Body of pancreas (tissue), 4 donors: ENCODE data around the gene SAMHD1.

ENCODE experiments used
- POLR2A ChIP-seq, 3 donors: fragments of 450-650 bp; IDR thresholded peaks; one replicate each; pipeline ENCODE4 v1.6.1; 2016; ENCODE audit warnings: antibody characterized with exemption in 3 of 3, mild to moderate bottlenecking in 2 of 3
- TF ChIP-seq, protein P1 (sequence below), 7 experiments: fragments of 450-650 bp in 4 of 7; fragments of 200-600 bp in 3 of 7; sonication (generic) in 3 of 7; IDR thresholded peaks; one replicate each; pipeline ENCODE4 v1.5.1; 2016 to 2019; ENCODE audit warnings: antibody characterized with exemption in 7 of 7

GRCh38 chr20:36957875-36958667 is 6.6 kb upstream of the SAMHD1 start:
- TF ChIP-seq, protein P1, sequence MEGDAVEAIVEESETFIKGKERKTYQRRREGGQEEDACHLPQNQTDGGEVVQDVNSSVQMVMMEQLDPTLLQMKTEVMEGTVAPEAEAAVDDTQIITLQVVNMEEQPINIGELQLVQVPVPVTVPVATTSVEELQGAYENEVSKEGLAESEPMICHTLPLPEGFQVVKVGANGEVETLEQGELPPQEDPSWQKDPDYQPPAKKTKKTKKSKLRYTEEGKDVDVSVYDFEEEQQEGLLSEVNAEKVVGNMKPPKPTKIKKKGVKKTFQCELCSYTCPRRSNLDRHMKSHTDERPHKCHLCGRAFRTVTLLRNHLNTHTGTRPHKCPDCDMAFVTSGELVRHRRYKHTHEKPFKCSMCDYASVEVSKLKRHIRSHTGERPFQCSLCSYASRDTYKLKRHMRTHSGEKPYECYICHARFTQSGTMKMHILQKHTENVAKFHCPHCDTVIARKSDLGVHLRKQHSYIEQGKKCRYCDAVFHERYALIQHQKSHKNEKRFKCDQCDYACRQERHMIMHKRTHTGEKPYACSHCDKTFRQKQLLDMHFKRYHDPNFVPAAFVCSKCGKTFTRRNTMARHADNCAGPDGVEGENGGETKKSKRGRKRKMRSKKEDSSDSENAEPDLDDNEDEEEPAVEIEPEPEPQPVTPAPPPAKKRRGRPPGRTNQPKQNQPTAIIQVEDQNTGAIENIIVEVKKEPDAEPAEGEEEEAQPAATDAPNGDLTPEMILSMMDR (IDR thresholded peaks at IDR 0.05) = no peak
- no peak for TF ChIP-seq POLR2A (IDR thresholded peaks at IDR 0.05)
